ENCODE measurements around the gene E2F3. TPM values are rescaled to one million over a fixed set of nuclear protein-coding genes. Genes with fewer than 3 reads are reported as not detected.
A peak's percentile ranks its signal among the peaks of the same experiment; 100 is the strongest.

Gene E2F3
- total RNA-seq, 1 experiment from 2014 or later, result 18.7 TPM

- ChIA-PET POLR2A (interaction anchor here (0.6 to 2.8 kb wide), 5 partner anchors 10 to 588 kb away, joined by 3 to 17 read pairs (median 3); partner anchors contain the start of gene E2F3), CTCF (interaction anchor here (0.6 kb wide), 1 partner anchor 13 kb away, joined by 3 read pairs; no protein-coding TSS in a partner anchor)
- intact Hi-C loops (cut with micrococcal nuclease), result no loop called here
- Mint-ChIP-seq H3K4me3 (ENCODE audit: unreplicated experiment) (no peak overlapping the region), H3K9me3 (ENCODE audit: unreplicated experiment) (peaks cover 8% of the 10 kb centered on the region), H3K27ac (ENCODE audit: low read depth, unreplicated experiment) (no peak overlapping the region), H3K4me1 (ENCODE audit: insufficient read depth, unreplicated experiment) (peaks cover 14% of the 10 kb centered on the region), H3K36me3 (ENCODE audit: insufficient read depth, unreplicated experiment) (peaks cover 6% of the 10 kb centered on the region), H3K27me3 (ENCODE audit: insufficient read depth, unreplicated experiment) (no peaks in the 10 kb centered on the region)
- BruUV-seq (replicated peaks), result no TSS peak
- no peak for DNase-seq (ENCODE audit: unreplicated experiment)
- TF ChIP-seq CTCF (IDR thresholded peaks at IDR 0.05; ENCODE audit: unreplicated experiment), result no peak
These were observed 16.1 kb downstream of the E2F3 start for GRCh38 chr6:20417819-20418218.

GRCh38 chr6:20426177-20427082, 24.8 kb downstream of the E2F3 start:
- CTCF ChIA-PET, result interaction anchor here (0.6 kb wide), 1 partner anchor 334 kb away, joined by 3 read pairs; no protein-coding TSS in a partner anchor
- POLR2A ChIA-PET, result interaction anchor here (0.7 kb wide), 1 partner anchor 175 kb away, joined by 3 read pairs; no protein-coding TSS in a partner anchor

GRCh38 chr6:20427856-20428255, 26.2 kb downstream of the E2F3 start:
- POLR2A ChIA-PET, result no interaction called here
- DNase-seq (ENCODE audit: unreplicated experiment), result no peak
- CTCF ChIA-PET, result interaction anchor here (0.5 to 0.7 kb wide), 2 partner anchors 102 to 1807 kb away, joined by 3 read pairs; no protein-coding TSS in a partner anchor
- H3K4me3 Mint-ChIP-seq (ENCODE audit: unreplicated experiment), result no peak overlapping the region
- H3K27ac Mint-ChIP-seq (ENCODE audit: low read depth, unreplicated experiment), result no peak overlapping the region
- no peaks in the 10 kb centered on the region for H3K9me3 Mint-ChIP-seq (ENCODE audit: unreplicated experiment)
- peaks cover 18% of the 10 kb centered on the region for H3K4me1 Mint-ChIP-seq (ENCODE audit: insufficient read depth, unreplicated experiment)
- no TSS peak for BruUV-seq (replicated peaks)
- no peak for TF ChIP-seq CTCF (IDR thresholded peaks at IDR 0.05; ENCODE audit: unreplicated experiment)
- H3K36me3 Mint-ChIP-seq (ENCODE audit: insufficient read depth, unreplicated experiment), result peaks cover 10% of the 10 kb centered on the region
- no peaks in the 10 kb centered on the region for H3K27me3 Mint-ChIP-seq (ENCODE audit: insufficient read depth, unreplicated experiment)
- intact Hi-C loops (cut with micrococcal nuclease), result no loop called here

More at GRCh38 chr6:20426177-20427082, 24.8 kb downstream of the E2F3 start:
- intact Hi-C loops (cut with micrococcal nuclease), result no loop called here
- peak overlapping the region; percentile 3 for H3K27ac Mint-ChIP-seq (ENCODE audit: low read depth, unreplicated experiment)
- H3K4me3 Mint-ChIP-seq (ENCODE audit: unreplicated experiment), result no peak overlapping the region
- H3K9me3 Mint-ChIP-seq (ENCODE audit: unreplicated experiment), result peaks cover 8% of the 10 kb centered on the region
- no peaks in the 10 kb centered on the region for H3K27me3 Mint-ChIP-seq (ENCODE audit: insufficient read depth, unreplicated experiment)
- no TSS peak for BruUV-seq (replicated peaks)
- DNase-seq (ENCODE audit: unreplicated experiment), result no peak
- H3K4me1 Mint-ChIP-seq (ENCODE audit: insufficient read depth, unreplicated experiment), result peaks cover 18% of the 10 kb centered on the region
- H3K36me3 Mint-ChIP-seq (ENCODE audit: insufficient read depth, unreplicated experiment), result peaks cover 7% of the 10 kb centered on the region
- no peak for TF ChIP-seq CTCF (IDR thresholded peaks at IDR 0.05; ENCODE audit: unreplicated experiment)

- Mint-ChIP-seq H3K4me1 (ENCODE audit: insufficient read depth, unreplicated experiment) (no peaks in the 10 kb centered on the region), H3K4me3 (ENCODE audit: unreplicated experiment) (no peak overlapping the region), H3K36me3 (ENCODE audit: insufficient read depth, unreplicated experiment) (peaks cover 17% of the 10 kb centered on the region), H3K27me3 (ENCODE audit: insufficient read depth, unreplicated experiment) (no peaks in the 10 kb centered on the region), H3K27ac (ENCODE audit: low read depth, unreplicated experiment) (no peak overlapping the region), H3K9me3 (ENCODE audit: unreplicated experiment) (no peaks in the 10 kb centered on the region)
- POLR2A ChIA-PET, result no interaction called here
- BruUV-seq (replicated peaks), result no TSS peak
- intact Hi-C loops (cut with micrococcal nuclease), result no loop called here
- DNase-seq (ENCODE audit: unreplicated experiment), result no peak
- no peak for TF ChIP-seq CTCF (IDR thresholded peaks at IDR 0.05; ENCODE audit: unreplicated experiment)
- CTCF ChIA-PET, result interaction anchor here (0.6 kb wide), 1 partner anchor 456 kb away, joined by 3 read pairs; no protein-coding TSS in a partner anchor
These were observed 31.0 kb downstream of the E2F3 start for GRCh38 chr6:20432692-20433091.

All from MCF 10A (cell line).